PC-9 (cell line): ENCODE results near the gene FZD7. TPM values are rescaled to one million over a fixed set of nuclear protein-coding genes. Genes with fewer than 3 reads are reported as not detected.

Source experiments
- BruUV-seq: library from RNA; stranded (reverse); fragments of 400-500 nt; replicated peaks from 2 replicates; lab custom pipeline; 2021; lab: Mats Ljungman, UMichigan
- CTCF ChIA-PET: fragments of 300-600 bp; sonication (Branson Sonifier 250); formaldehyde crosslinking; loops from one replicate; lab custom pipeline; 2022; ENCODE audit warnings: antibody characterized with exemption; lab: Charles Lee
- POLR2A ChIA-PET: fragments of 300-600 bp; sonication (Branson Sonifier 250); formaldehyde crosslinking; loops from one replicate; lab custom pipeline; 2022; ENCODE audit warnings: antibody characterized with exemption; ENCODE audit not compliant: unreplicated experiment; lab: Charles Lee
- DNase-seq, 2 experiments: peaks; one replicate each; pipeline versions ENCODE4 v3.0.0 to v3.0.0-alpha.2; 2015 to 2022; ENCODE audit warnings: mixed read lengths in 1 of 2
- H2AFZ ChIP-seq: fragments of 200-600 bp; sonication (generic); 2 replicates; pipeline ENCODE4 v1.8.1; 2017; ENCODE audit warnings: antibody characterized with exemption
- H3F3A ChIP-seq: fragments of 200-600 bp; sonication (generic); 2 replicates; pipeline ENCODE4 v1.8.1; 2017; ENCODE audit warnings: antibody characterized with exemption, mild to moderate bottlenecking, low read depth; ENCODE audit not compliant: insufficient read depth
- H3K27ac ChIP-seq: fragments of 200-600 bp; sonication (generic); 2 replicates; pipeline ENCODE4 v1.6.1; 2016; ENCODE audit warnings: mixed run types
- H3K27me3 ChIP-seq: fragments of 200-600 bp; sonication (generic); 2 replicates; pipeline ENCODE4 v1.6.1; 2016; ENCODE audit warnings: low read depth, mixed run types; ENCODE audit not compliant: insufficient read depth
- H3K36me3 ChIP-seq: fragments of 200-600 bp; sonication (generic); 2 replicates; pipeline ENCODE4 v1.6.1; 2016; ENCODE audit warnings: low read depth, mixed run types
- H3K4me1 ChIP-seq: fragments of 200-600 bp; sonication (generic); replicated peaks from 2 replicates; pipeline ENCODE4 v1.6.1; 2016; ENCODE audit warnings: mixed run types; ENCODE audit not compliant: insufficient read depth
- H3K4me2 ChIP-seq: fragments of 200-600 bp; sonication (generic); 2 replicates; pipeline ENCODE4 v1.6.1; 2017; ENCODE audit warnings: mixed run types
- H3K4me3 ChIP-seq: fragments of 200-600 bp; sonication (generic); 2 replicates; pipeline ENCODE4 v1.6.1; 2016; ENCODE audit warnings: mixed run types
- H3K79me2 ChIP-seq: fragments of 200-600 bp; sonication (generic); 2 replicates; pipeline ENCODE4 v1.6.1; 2017; ENCODE audit warnings: low read depth, mixed run types
- H3K9me2 ChIP-seq: fragments of 200-600 bp; sonication (generic); 2 replicates; pipeline ENCODE4 v1.8.1; 2017; ENCODE audit warnings: mild to moderate bottlenecking; ENCODE audit not compliant: insufficient read depth
- H3K9me3 ChIP-seq: fragments of 200-600 bp; sonication (generic); 2 replicates; pipeline ENCODE4 v1.8.1; 2016; ENCODE audit warnings: low read depth; ENCODE audit not compliant: insufficient read depth
- H4K20me1 ChIP-seq: fragments of 200-600 bp; sonication (generic); 2 replicates; pipeline ENCODE4 v1.8.1; 2017; ENCODE audit not compliant: insufficient read depth
- EZH2 ChIP-seq: fragments of 200-600 bp; sonication (generic); IDR thresholded peaks from 2 replicates; pipeline ENCODE4 v1.8.0; 2017; ENCODE audit warnings: antibody characterized with exemption, low read depth
- intact Hi-C: fragments of 100-400 bp; cut with micrococcal nuclease; formaldehyde crosslinking; loops from one replicate; pipeline ENCODE4 v1.10.0; 2022; ENCODE audit not compliant: unreplicated experiment
- total RNA-seq: library from RNA; stranded (reverse); gene quantifications from 2 replicates; pipeline ENCODE4 v1.2.3, GENCODE V29; 2021
- TF ChIP-seq, protein P1 (sequence below): fragments of 200-600 bp; sonication (generic); conservative IDR thresholded peaks from 2 replicates; pipeline ENCODE4 v1.6.1; 2017; ENCODE audit warnings: mixed run types, antibody characterized with exemption, mild to moderate bottlenecking, moderate library complexity

Gene FZD7
- total RNA-seq, 1 experiment from 2014 or later = 26.8 TPM

DNA sequence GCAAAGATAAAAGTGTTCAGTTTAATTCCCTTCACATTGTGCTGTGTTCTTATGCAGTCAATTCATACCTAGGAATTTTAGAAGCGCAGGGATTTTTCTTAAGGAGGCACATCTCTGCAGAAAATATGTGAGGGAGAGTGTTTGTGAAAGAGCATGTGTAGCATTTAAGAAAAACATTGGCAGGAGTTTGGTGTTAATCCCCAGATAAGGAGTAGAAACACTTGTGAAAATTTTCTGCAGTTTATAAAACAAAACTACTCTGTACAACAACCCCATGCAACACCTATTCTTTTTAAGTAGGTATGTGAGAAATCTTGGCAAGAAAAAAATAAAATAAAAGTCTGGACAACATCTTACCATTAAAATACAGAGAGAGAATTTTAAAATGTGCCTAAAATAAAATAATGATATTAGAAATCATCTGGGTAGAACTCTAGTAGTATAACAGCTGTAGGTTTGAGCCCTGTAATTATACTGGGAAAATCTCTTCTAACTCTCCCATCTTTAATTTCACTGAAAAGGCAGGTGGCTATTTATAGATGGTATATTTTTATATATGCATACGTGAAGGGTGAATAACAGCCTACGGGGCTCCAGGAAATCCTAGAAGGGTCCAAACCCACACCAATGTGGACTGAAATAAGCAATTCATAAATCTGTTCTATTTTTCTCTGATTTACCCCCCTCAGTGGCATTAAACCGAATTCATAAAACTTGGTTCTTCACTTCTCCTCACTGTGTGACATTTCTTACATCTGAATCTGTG is 6.6 kb downstream of the FZD7 start:
- H3K4me2 ChIP-seq = peak overlapping the region; percentile 91; the same call in 1 of the 2 replicates
- H3F3A ChIP-seq = peaks cover 5% of the 10 kb centered on the region
- DNase-seq = no peak
- POLR2A ChIA-PET = no interaction called here
- H2AFZ ChIP-seq = no peak overlapping the region
- peaks cover 36% of the 10 kb centered on the region for H3K4me1 ChIP-seq
- intact Hi-C loops = no loop called here
- CTCF ChIA-PET = no interaction called here
- no peaks in the 10 kb centered on the region for H4K20me1 ChIP-seq
- TF ChIP-seq, protein P1, sequence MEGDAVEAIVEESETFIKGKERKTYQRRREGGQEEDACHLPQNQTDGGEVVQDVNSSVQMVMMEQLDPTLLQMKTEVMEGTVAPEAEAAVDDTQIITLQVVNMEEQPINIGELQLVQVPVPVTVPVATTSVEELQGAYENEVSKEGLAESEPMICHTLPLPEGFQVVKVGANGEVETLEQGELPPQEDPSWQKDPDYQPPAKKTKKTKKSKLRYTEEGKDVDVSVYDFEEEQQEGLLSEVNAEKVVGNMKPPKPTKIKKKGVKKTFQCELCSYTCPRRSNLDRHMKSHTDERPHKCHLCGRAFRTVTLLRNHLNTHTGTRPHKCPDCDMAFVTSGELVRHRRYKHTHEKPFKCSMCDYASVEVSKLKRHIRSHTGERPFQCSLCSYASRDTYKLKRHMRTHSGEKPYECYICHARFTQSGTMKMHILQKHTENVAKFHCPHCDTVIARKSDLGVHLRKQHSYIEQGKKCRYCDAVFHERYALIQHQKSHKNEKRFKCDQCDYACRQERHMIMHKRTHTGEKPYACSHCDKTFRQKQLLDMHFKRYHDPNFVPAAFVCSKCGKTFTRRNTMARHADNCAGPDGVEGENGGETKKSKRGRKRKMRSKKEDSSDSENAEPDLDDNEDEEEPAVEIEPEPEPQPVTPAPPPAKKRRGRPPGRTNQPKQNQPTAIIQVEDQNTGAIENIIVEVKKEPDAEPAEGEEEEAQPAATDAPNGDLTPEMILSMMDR = no peak
- no peak overlapping the region for H3K4me3 ChIP-seq
- no TSS peak for BruUV-seq
- no peaks in the 10 kb centered on the region for H3K36me3 ChIP-seq
- no peaks in the 10 kb centered on the region for H3K9me2 ChIP-seq
- no peaks in the 10 kb centered on the region for H3K9me3 ChIP-seq
- peaks cover 34% of the 10 kb centered on the region for H3K79me2 ChIP-seq
- peak overlapping the region; percentile 84; the same call in 1 of the 2 replicates for H3K27ac ChIP-seq
- no peaks in the 10 kb centered on the region for H3K27me3 ChIP-seq

DNA sequence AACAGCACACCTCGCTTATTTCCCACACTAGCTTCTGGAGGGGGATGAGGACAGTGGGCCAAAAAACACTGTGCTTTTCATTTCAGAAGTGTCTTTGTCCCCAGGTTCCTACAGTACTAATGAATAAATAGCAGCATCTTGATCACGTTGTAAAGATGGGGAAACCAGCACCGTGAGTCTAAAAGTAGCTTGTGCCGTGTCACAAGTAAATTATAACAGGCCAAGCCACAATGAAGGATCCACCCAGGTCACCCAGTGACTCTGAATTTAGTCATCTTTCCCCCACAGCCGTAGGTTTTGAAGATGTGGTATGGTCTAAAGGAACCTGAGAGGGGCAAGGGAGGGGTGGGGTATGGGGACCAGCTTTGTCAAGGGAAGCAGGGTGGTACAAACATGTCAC is 8.8 kb downstream of the FZD7 start:
- ChIA-PET POLR2A (interaction anchor here (0.7 kb wide), 1 partner anchor 88 kb away, joined by 3 read pairs; no protein-coding TSS in a partner anchor), CTCF (interaction anchor here (0.6 kb wide), 1 partner anchor 259 kb away, joined by 3 read pairs; no protein-coding TSS in a partner anchor)
- H3K4me2 ChIP-seq = no peak overlapping the region

GRCh38 chr2:202043475-202043874 is 9.8 kb downstream of the FZD7 start:
- peaks cover 4% of the 10 kb centered on the region for H3F3A ChIP-seq
- H4K20me1 ChIP-seq = no peaks in the 10 kb centered on the region
- no peak overlapping the region for H3K27ac ChIP-seq
- no peak overlapping the region for H3K4me3 ChIP-seq
- H3K4me2 ChIP-seq = no peak overlapping the region
- H3K4me1 ChIP-seq = peaks cover 16% of the 10 kb centered on the region
- CTCF ChIA-PET = no interaction called here
- H3K27me3 ChIP-seq = no peaks in the 10 kb centered on the region
- no peak for TF ChIP-seq EZH2
- TF ChIP-seq, protein P1 = no peak
- BruUV-seq = no TSS peak
- H3K9me2 ChIP-seq = no peaks in the 10 kb centered on the region
- no peaks in the 10 kb centered on the region for H3K9me3 ChIP-seq
- no peaks in the 10 kb centered on the region for H3K36me3 ChIP-seq
- intact Hi-C loops = no loop called here
- H2AFZ ChIP-seq = no peak overlapping the region
- H3K79me2 ChIP-seq = peaks cover 2% of the 10 kb centered on the region; the same call in 1 of the 2 replicates
- POLR2A ChIA-PET = no interaction called here
- no peak for DNase-seq

More for the DNA sequence above, 8.8 kb downstream of the FZD7 start:
- no TSS peak for BruUV-seq
- TF ChIP-seq EZH2 = no peak
- Histone ChIP-seq H3K79me2 (peaks cover 12% of the 10 kb centered on the region), H2AFZ (no peak overlapping the region), H3F3A (peaks cover 5% of the 10 kb centered on the region), H3K36me3 (no peaks in the 10 kb centered on the region), H3K27me3 (no peaks in the 10 kb centered on the region), H3K4me3 (no peak overlapping the region), H4K20me1 (no peaks in the 10 kb centered on the region), H3K4me1 (peaks cover 26% of the 10 kb centered on the region), H3K9me3 (no peaks in the 10 kb centered on the region), H3K9me2 (no peaks in the 10 kb centered on the region), H3K27ac (no peak overlapping the region)
- intact Hi-C loops = no loop called here
- DNase-seq = no peak
